ENCODE measurements around the gene TTC12. TPM values are rescaled to one million over a fixed set of nuclear protein-coding genes. Genes with fewer than 3 reads are reported as not detected.

The TTC12 gene
- polyA plus RNA-seq, 1 of the 3 experiments (the other 2 are of a cell fraction) = 15.1 TPM

- POLR2A ChIA-PET = no interaction called here
- Histone ChIP-seq H3K27me3 (ENCODE audit: insufficient read depth) (no peaks in the 10 kb centered on the region), H2AFZ (ENCODE audit: low read depth) (no peak overlapping the region), H3K4me1 (ENCODE audit: control insufficient read depth in 1 of 2, insufficient read depth in 2 of 2, low read depth in 1 of 2, low read length in 1 of 2) (peaks cover 0 to 15% of the 10 kb centered on the region in 2 experiments; a peak in 1 of 4 replicates), H4K20me1 (ENCODE audit: insufficient read depth) (no peaks in the 10 kb centered on the region), H3F3A (replicated peaks; ENCODE audit: insufficient read depth) (no peaks in the 10 kb centered on the region), H3K79me2 (ENCODE audit: insufficient read depth) (no peaks in the 10 kb centered on the region), H3K36me3 (replicated peaks in 1 of 2; ENCODE audit: control insufficient read depth in 1 of 2, insufficient read depth in 2 of 2, low read length in 1 of 2) (no peaks in the 10 kb centered on the region), H3K4me3 (ENCODE audit: low read depth in 2 of 2, low read length in 1 of 2) (no peak overlapping the region), H3K4me2 (no peak overlapping the region), H3K9ac (no peak overlapping the region), H3K9me2 (no peaks in the 10 kb centered on the region), H3K9me3 (no peaks in the 10 kb centered on the region), H3K27ac (ENCODE audit: low read depth in 2 of 2, low read length in 1 of 2) (no peak overlapping the region)
- CTCF ChIA-PET = interaction anchor here (1.5 kb wide), 1 partner anchor 125 kb away, joined by 3 read pairs; no protein-coding TSS in a partner anchor
- 10% methylated on average over 2 of the region's 3 CpGs for WGBS (ENCODE audit: low lambda C conversion rate)
- no peak for TF ChIP-seq FOXM1 (IDR thresholded peaks at IDR 0.05; ENCODE audit: low read depth)
- TF ChIP-seq CHD2 (IDR thresholded peaks at IDR 0.05; ENCODE audit: low read length, partially characterized antibody) = no peak
- TF ChIP-seq NRF1 (IDR thresholded peaks at IDR 0.05; ENCODE audit: low read depth, low read length) = no peak
- TF ChIP-seq GATA2 (CRISPR knock-in tag; IDR thresholded peaks at IDR 0.05) = no peak
- TF ChIP-seq POLR2AphosphoS5 (IDR thresholded peaks at IDR 0.05; ENCODE audit: low read depth, low read length) = no peak
- TF ChIP-seq, protein P1, sequence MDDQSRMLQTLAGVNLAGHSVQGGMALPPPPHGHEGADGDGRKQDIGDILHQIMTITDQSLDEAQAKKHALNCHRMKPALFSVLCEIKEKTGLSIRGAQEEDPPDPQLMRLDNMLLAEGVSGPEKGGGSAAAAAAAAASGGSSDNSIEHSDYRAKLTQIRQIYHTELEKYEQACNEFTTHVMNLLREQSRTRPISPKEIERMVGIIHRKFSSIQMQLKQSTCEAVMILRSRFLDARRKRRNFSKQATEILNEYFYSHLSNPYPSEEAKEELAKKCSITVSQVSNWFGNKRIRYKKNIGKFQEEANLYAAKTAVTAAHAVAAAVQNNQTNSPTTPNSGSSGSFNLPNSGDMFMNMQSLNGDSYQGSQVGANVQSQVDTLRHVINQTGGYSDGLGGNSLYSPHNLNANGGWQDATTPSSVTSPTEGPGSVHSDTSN (IDR thresholded peaks at IDR 0.05) = no peak
- TF ChIP-seq MEF2A (IDR thresholded peaks at IDR 0.05; ENCODE audit: borderline replicate concordance, low read depth) = no peak
- TF ChIP-seq YY1 (IDR thresholded peaks at IDR 0.05; ENCODE audit: low read depth) = no peak
- no peak for TF ChIP-seq GABPA (IDR thresholded peaks at IDR 0.05; ENCODE audit: low read depth)
- TF ChIP-seq IRF3 (IDR thresholded peaks at IDR 0.05; ENCODE audit: low read depth, low read length) = no peak
- DNase-seq = no peak
These were observed 92.8 kb downstream of the TTC12 start for GRCh38 chr11:113407163-113407562.

GRCh38 chr11:113408206-113408605, 93.8 kb downstream of the TTC12 start:
- H3K9me3 ChIP-seq = no peaks in the 10 kb centered on the region
- TF ChIP-seq GATA2 (CRISPR knock-in tag; IDR thresholded peaks at IDR 0.05) (no peak), FOXJ3 (CRISPR knock-in tag; IDR thresholded peaks at IDR 0.05) (no peak)
- no peak for DNase-seq
- H3K9me2 ChIP-seq = no peaks in the 10 kb centered on the region
- no peak overlapping the region for H3K9ac ChIP-seq
- no peaks in the 10 kb centered on the region for H3K27me3 ChIP-seq (ENCODE audit: insufficient read depth)
- no peak overlapping the region for H2AFZ ChIP-seq (ENCODE audit: low read depth)
- H4K20me1 ChIP-seq (ENCODE audit: insufficient read depth) = no peaks in the 10 kb centered on the region
- H3K27ac ChIP-seq (ENCODE audit: low read depth in 2 of 2, low read length in 1 of 2) = no peak overlapping the region
- WGBS (ENCODE audit: low lambda C conversion rate) = 45% methylated on average over 9 of the region's 9 CpGs
- H3K4me3 ChIP-seq (ENCODE audit: low read depth in 2 of 2, low read length in 1 of 2) = no peak overlapping the region
- no peaks in the 10 kb centered on the region for H3K79me2 ChIP-seq (ENCODE audit: insufficient read depth)
- ChIA-PET POLR2A (no interaction called here), CTCF (no interaction called here)
- no peak overlapping the region for H3K4me2 ChIP-seq
- H3K36me3 ChIP-seq (replicated peaks in 1 of 2; ENCODE audit: control insufficient read depth in 1 of 2, insufficient read depth in 2 of 2, low read length in 1 of 2) = no peaks in the 10 kb centered on the region
- H3F3A ChIP-seq (replicated peaks; ENCODE audit: insufficient read depth) = no peaks in the 10 kb centered on the region
- peaks cover 0 to 10% of the 10 kb centered on the region in 2 experiments; a peak in 1 of 4 replicates for H3K4me1 ChIP-seq (ENCODE audit: control insufficient read depth in 1 of 2, insufficient read depth in 2 of 2, low read depth in 1 of 2, low read length in 1 of 2)

DNA sequence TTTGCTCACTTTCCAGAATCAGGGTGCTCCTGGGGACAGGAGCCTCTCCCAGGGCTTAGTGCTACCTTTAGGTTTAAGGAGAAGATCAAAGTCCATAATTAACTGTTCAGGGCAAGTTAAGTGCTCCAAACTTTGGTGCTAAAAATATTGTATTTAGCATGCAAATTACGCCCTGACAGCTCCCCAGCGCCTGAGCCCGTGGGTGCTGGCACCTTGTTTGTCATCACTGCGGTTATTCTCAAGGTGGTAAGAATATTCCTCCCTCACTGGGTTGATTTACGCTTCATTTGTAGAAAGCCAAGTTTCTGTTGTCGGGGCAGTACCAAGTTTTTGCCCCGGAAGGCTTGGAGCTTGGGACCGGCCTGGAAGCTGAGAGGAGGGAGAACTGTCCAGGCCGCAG, 94.5 kb downstream of the TTC12 start:
- Histone ChIP-seq H3K9ac (no peak overlapping the region), H3K27ac (ENCODE audit: low read depth in 2 of 2, low read length in 1 of 2) (no peak overlapping the region), H3K27me3 (ENCODE audit: insufficient read depth) (no peaks in the 10 kb centered on the region), H3K4me1 (ENCODE audit: control insufficient read depth in 1 of 2, insufficient read depth in 2 of 2, low read depth in 1 of 2, low read length in 1 of 2) (peaks cover 0 to 10% of the 10 kb centered on the region in 2 experiments; a peak in 1 of 4 replicates), H4K20me1 (ENCODE audit: insufficient read depth) (no peaks in the 10 kb centered on the region), H3F3A (replicated peaks; ENCODE audit: insufficient read depth) (no peaks in the 10 kb centered on the region), H3K36me3 (replicated peaks in 1 of 2; ENCODE audit: control insufficient read depth in 1 of 2, insufficient read depth in 2 of 2, low read length in 1 of 2) (no peaks in the 10 kb centered on the region), H3K9me3 (no peaks in the 10 kb centered on the region), H3K4me2 (no peak overlapping the region), H2AFZ (ENCODE audit: low read depth) (no peak overlapping the region), H3K4me3 (ENCODE audit: low read depth in 2 of 2, low read length in 1 of 2) (no peak overlapping the region), H3K9me2 (no peaks in the 10 kb centered on the region), H3K79me2 (ENCODE audit: insufficient read depth) (no peaks in the 10 kb centered on the region)
- 44% methylated on average over 8 of the region's 9 CpGs for WGBS (ENCODE audit: low lambda C conversion rate)
- TF ChIP-seq RFX5 (IDR thresholded peaks at IDR 0.05; ENCODE audit: low read length) (no peak), SIN3A (IDR thresholded peaks at IDR 0.05; ENCODE audit: borderline replicate concordance, low read depth, low read length) (no peak), TEAD4 (IDR thresholded peaks at IDR 0.05; ENCODE audit: borderline replicate concordance, insufficient read depth) (no peak), TCF12 (IDR thresholded peaks at IDR 0.05) (no peak), CTCF (IDR thresholded peaks at IDR 0.05) (no peak), FOSL2 (IDR thresholded peaks at IDR 0.05; ENCODE audit: borderline replicate concordance, low read depth) (no peak)
- TF ChIP-seq, protein P2, sequence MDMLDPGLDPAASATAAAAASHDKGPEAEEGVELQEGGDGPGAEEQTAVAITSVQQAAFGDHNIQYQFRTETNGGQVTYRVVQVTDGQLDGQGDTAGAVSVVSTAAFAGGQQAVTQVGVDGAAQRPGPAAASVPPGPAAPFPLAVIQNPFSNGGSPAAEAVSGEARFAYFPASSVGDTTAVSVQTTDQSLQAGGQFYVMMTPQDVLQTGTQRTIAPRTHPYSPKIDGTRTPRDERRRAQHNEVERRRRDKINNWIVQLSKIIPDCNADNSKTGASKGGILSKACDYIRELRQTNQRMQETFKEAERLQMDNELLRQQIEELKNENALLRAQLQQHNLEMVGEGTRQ (IDR thresholded peaks at IDR 0.05; ENCODE audit: borderline replicate concordance, low read depth, low read length) = no peak
- ChIA-PET CTCF (no interaction called here), POLR2A (no interaction called here)
- no peak for DNase-seq
